Brain microvascular endothelial cell (primary cell): ENCODE measurements around the gene PMVK.

Source experiments
- DNase-seq: peaks from one replicate; pipeline ENCODE4 v3.0.0-alpha.2; 2020
- H3K27ac ChIP-seq: fragments of 250-450 bp; sonication (Bioruptor Pico); 2 replicates; pipeline ENCODE4 v1.5.1; 2020; ENCODE audit warnings: mild to moderate bottlenecking, moderate library complexity
- H3K27me3 ChIP-seq: fragments of 250-450 bp; sonication (Bioruptor Pico); replicated peaks from 2 replicates; pipeline ENCODE4 v1.5.1; 2020; ENCODE audit warnings: mild to moderate bottlenecking
- H3K36me3 ChIP-seq: fragments of 250-450 bp; sonication (Bioruptor Pico); replicated peaks from 2 replicates; pipeline ENCODE4 v1.5.1; 2020; ENCODE audit warnings: mild to moderate bottlenecking
- H3K4me3 ChIP-seq: 2 replicates; pipeline ENCODE4 v1.5.1; 2011; ENCODE audit warnings: low read depth, mild to moderate bottlenecking, control low read depth, low read length, moderate library complexity
- in situ Hi-C: cut with HindIII; loops from 2 replicates; pipeline ENCODE4 v1.10.0; 2017; ENCODE audit warnings: low sequenced_read_pairs, low pct_ligation_motif_present
- TF ChIP-seq, protein P1 (sequence below): IDR thresholded peaks from 2 replicates; pipeline ENCODE4 v1.5.1; 2011; ENCODE audit warnings: low read depth, mild to moderate bottlenecking, moderate library complexity, low read length, control low read depth, inconsistent platforms; ENCODE audit errors: missing control alignments

PMVK gene

DNA sequence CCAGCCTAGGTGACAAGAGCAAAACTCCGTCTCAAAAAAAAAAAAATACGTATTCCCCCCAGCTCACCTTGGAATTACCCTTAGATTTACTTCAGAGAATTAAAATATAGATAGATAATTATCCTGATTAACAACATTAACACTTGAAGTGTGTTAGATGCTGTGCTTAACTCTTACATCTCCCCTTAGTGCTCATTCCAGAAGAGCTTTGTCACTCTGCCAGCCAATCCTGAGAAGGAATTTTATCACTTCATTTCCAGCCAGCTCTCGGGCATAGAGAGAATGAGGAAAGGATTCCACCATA lies 35.6 kb upstream of the PMVK start:
- no peaks in the 10 kb centered on the region for H3K27me3 ChIP-seq
- peak overlapping the region; percentile 78 for H3K4me3 ChIP-seq
- peak overlapping the region; percentile 96 for H3K27ac ChIP-seq
- TF ChIP-seq, protein P1, sequence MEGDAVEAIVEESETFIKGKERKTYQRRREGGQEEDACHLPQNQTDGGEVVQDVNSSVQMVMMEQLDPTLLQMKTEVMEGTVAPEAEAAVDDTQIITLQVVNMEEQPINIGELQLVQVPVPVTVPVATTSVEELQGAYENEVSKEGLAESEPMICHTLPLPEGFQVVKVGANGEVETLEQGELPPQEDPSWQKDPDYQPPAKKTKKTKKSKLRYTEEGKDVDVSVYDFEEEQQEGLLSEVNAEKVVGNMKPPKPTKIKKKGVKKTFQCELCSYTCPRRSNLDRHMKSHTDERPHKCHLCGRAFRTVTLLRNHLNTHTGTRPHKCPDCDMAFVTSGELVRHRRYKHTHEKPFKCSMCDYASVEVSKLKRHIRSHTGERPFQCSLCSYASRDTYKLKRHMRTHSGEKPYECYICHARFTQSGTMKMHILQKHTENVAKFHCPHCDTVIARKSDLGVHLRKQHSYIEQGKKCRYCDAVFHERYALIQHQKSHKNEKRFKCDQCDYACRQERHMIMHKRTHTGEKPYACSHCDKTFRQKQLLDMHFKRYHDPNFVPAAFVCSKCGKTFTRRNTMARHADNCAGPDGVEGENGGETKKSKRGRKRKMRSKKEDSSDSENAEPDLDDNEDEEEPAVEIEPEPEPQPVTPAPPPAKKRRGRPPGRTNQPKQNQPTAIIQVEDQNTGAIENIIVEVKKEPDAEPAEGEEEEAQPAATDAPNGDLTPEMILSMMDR = no peak
- in situ Hi-C loops = no loop called here
- DNase-seq = no peak
- H3K36me3 ChIP-seq = peaks cover 13% of the 10 kb centered on the region

DNA sequence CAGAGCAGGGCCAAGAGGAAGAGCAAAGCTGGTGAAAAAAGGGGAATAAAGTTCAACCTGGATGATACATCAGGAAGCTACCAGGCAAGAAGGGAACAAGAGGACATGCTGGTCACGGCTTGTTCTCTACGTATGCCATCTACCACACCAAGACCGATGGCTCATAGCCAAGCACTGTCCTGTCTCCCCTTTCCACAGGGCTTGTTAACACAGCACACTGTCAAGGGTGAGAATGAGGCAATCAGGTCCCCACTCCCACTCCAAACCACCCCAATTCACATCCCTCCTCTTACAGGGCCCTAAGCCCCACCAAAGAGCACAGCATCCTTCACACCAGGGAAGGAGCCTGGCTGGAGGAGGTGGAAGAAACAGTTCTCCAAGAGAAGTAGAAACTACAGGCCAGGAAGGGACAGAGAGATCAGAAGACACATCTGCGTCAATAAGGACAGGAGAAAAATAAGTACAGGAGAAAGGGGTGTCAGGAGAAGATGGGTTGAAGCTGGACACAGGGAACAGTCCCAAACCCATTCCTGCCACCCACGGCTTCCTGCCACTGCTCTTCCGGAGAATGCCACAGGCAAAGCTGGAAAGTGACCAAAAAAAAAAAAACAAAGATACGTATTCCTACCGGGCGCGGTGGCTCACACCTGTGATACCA lies 35.0 kb upstream of the PMVK start:
- Histone ChIP-seq H3K27me3 (no peaks in the 10 kb centered on the region), H3K4me3 (peak overlapping the region; percentile 74), H3K36me3 (peaks cover 20% of the 10 kb centered on the region), H3K27ac (peak overlapping the region; percentile 96)
- in situ Hi-C loops = no loop called here
- TF ChIP-seq, protein P1 = no peak
- DNase-seq = peak; percentile 56

DNA sequence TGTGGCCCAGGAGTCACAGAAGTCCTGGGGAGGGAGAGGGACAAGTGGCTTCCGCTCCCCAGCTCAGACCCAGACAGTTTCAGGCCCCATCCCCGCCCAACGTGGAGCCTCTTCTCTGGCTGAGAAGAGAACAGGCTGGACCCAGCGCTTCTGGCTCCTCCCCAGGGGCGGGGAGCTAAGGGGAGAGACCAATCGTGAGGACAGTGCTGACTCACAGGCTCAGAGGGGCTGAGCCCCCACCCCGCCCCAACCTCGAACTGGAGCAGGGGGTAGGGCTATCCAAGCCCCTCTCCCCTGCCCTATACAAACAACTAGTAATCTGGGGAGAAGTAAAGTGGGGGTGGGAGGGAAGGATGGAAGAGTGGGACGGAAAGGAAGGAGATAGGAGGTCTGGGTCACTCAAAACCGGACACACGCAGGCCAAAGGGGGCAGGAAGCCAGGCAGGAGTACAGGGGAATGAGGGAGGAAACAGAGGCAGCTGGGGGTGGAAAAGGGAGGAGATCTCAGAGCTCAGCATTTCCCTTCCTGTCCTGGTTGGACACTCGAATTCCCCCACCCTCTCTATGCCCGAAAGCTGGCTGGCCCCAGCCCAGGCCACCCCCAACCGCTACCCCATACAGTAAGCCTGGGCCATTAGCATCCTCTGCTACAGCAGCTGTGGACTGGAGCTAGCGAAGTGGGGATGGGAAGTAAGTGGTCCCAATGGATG lies 34.3 kb upstream of the PMVK start, which contains the start of gene SHC1:
TSS of gene SHC1 (minus strand) at position 117 of the 710 bp plus-strand sequence. CDS start 221 bp downstream, outside the sequence.
- in situ Hi-C loops = no loop called here
- H3K27me3 ChIP-seq = no peaks in the 10 kb centered on the region
- DNase-seq = peak; percentile 88
- TF ChIP-seq, protein P1 = no peak
- peak within 1 kb of the TSS; percentile 74 for H3K4me3 ChIP-seq
- H3K36me3 ChIP-seq = peaks cover 27% of the 10 kb centered on the region
- peak within 1 kb of the TSS; percentile 96 for H3K27ac ChIP-seq

DNA sequence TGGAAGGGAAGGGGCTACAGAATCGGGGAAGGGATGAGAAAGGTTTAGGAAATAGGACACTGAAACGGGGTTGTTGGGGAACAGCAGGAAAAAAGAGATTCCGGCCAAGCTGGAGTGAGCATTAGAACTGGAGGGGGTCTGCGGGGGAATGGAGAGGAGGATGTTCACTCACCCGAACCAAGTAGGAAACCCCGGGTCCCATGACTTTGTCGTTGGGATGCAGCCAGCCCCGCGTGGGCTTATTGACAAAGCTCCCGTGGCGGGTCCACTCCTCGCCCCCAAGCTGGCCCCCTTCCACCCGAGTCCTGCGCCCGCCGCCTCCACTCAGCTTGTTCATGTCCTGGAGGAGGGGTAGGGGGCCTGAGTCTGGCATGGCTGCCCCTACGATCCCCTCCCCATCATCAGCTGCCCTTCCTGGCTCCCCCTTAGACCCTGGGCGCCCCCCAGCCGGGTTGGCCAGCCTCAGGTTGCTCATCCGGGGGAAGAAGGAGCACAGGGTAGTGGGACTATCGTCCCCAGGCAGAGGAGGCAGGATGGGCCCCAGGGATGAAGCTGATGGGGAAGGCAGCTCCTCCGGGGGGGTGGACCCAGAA lies 33.4 kb upstream of the PMVK start:
- H3K27ac ChIP-seq = peak overlapping the region; percentile 96
- in situ Hi-C loops = no loop called here
- TF ChIP-seq, protein P1 = no peak
- H3K4me3 ChIP-seq = peak overlapping the region; percentile 74
- peaks cover 35% of the 10 kb centered on the region for H3K36me3 ChIP-seq
- H3K27me3 ChIP-seq = no peaks in the 10 kb centered on the region
- DNase-seq = no peak

DNA sequence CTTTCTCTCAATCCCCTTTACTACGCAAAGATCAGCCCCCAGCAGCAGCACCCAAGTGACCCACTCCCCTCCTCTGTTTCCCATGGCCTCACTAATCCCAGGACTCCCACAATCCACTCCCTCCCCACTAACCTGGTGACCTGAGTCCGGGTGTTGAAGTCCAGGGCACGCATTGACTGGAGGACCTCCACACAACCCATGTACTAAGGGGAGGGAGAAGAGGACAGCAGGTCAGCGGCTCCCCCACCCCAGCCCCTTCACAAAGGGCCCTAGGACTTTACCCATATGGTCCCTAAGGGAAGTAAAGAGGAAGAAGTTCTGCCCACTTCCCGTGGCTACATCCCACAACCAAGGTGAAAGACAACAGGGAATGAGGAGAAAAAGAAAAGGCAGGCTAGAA lies 32.7 kb upstream of the PMVK start:
- no peak for DNase-seq
- Histone ChIP-seq H3K4me3 (peak overlapping the region; percentile 74), H3K27me3 (no peaks in the 10 kb centered on the region), H3K27ac (no peak overlapping the region), H3K36me3 (peaks cover 42% of the 10 kb centered on the region)
- in situ Hi-C loops = no loop called here
- TF ChIP-seq, protein P1 = no peak
